Measurements from ENCODE around the gene ARMC5.

GRCh38 chr16:31499928-31500327 lies 40.6 kb downstream of the ARMC5 start:
- no peak for TF ChIP-seq TAF1 (IDR thresholded peaks at IDR 0.05; ENCODE audit: borderline replicate concordance, low read depth, low read length)
- TF ChIP-seq POLR2A (IDR thresholded peaks at IDR 0.05; ENCODE audit: low read depth, low read length): no peak
